ENCODE data around the gene CDKN2C. TPM values are rescaled to one million over a fixed set of nuclear protein-coding genes. Genes with fewer than 3 reads are reported as not detected.

Gene CDKN2C
- total and polyA plus RNA-seq, 2 donors (not counting 1 experiment from before 2014, with no cell fraction given): 24.4 to 31.5 TPM

GRCh38 chr1:50964863-50965262 is 5.2 kb upstream of the CDKN2C start:
- H2AFZ ChIP-seq (ENCODE audit: low read length): no peak overlapping the region
- H3K9ac ChIP-seq (ENCODE audit: insufficient read depth, low read length): no peak overlapping the region
- H3K9me3 ChIP-seq (ENCODE audit: control insufficient read depth, insufficient read depth, low read depth, low read length): no peaks in the 10 kb centered on the region
- TF ChIP-seq, protein P1, sequence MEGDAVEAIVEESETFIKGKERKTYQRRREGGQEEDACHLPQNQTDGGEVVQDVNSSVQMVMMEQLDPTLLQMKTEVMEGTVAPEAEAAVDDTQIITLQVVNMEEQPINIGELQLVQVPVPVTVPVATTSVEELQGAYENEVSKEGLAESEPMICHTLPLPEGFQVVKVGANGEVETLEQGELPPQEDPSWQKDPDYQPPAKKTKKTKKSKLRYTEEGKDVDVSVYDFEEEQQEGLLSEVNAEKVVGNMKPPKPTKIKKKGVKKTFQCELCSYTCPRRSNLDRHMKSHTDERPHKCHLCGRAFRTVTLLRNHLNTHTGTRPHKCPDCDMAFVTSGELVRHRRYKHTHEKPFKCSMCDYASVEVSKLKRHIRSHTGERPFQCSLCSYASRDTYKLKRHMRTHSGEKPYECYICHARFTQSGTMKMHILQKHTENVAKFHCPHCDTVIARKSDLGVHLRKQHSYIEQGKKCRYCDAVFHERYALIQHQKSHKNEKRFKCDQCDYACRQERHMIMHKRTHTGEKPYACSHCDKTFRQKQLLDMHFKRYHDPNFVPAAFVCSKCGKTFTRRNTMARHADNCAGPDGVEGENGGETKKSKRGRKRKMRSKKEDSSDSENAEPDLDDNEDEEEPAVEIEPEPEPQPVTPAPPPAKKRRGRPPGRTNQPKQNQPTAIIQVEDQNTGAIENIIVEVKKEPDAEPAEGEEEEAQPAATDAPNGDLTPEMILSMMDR (conservative IDR thresholded peaks at IDR 0.05 in 1 of 2, IDR thresholded peaks at IDR 0.05 in 1 of 2; ENCODE audit: low read depth in 1 of 2, low read length in 2 of 2): no peak
- no peak for TF ChIP-seq EZH2 (IDR thresholded peaks at IDR 0.05; ENCODE audit: low read length, missing control alignments)
- H3K27ac ChIP-seq (ENCODE audit: insufficient read depth, low read length): no peak overlapping the region
- H4K20me1 ChIP-seq (ENCODE audit: control insufficient read depth, extremely low read depth, insufficient read depth, low read length): no peaks in the 10 kb centered on the region
- H3K4me3 ChIP-seq (replicated peaks in 1 of 4; ENCODE audit: control extremely low read depth in 1 of 4, insufficient read depth in 1 of 4, low read depth in 3 of 4, low read length in 4 of 4): no peak overlapping the region
- peaks cover 12% of the 10 kb centered on the region for H3K79me2 ChIP-seq (ENCODE audit: control insufficient read depth, insufficient read depth, low read length)
- DNase-seq (ENCODE audit: low read depth in 2 of 2): no peak
- peaks cover 5% of the 10 kb centered on the region for H3K4me1 ChIP-seq (ENCODE audit: control insufficient read depth, extremely low read depth, insufficient read depth, low read length)
- H3K36me3 ChIP-seq (ENCODE audit: control insufficient read depth, insufficient read depth, low read length): no peaks in the 10 kb centered on the region
- no peak overlapping the region for H3K4me2 ChIP-seq (ENCODE audit: extremely low read depth, insufficient read depth, low read length)
- no peaks in the 10 kb centered on the region for H3K27me3 ChIP-seq (ENCODE audit: control insufficient read depth, insufficient read depth, low read length)

DNA sequence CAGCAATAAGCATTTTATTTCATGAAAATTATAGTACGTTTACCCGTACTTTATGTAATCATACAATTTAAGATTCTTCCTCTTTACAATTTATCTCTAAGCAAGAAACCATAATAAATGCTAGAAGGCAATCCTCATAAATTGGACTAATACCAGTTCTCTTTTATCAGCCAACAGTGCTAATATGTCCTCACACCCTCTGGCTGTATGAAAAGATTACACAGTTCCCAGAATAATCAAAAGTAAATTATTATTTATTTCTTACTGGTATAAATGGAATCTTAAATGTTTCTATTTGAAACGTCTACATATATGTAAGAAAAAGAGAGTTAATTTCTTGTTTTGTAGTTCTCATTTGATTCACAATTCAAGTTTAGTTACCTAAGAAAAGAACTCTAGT is 3.1 kb upstream of the CDKN2C start:
- Histone ChIP-seq H2AFZ (ENCODE audit: low read length) (peak overlapping the region; percentile 13), H3K4me2 (ENCODE audit: extremely low read depth, insufficient read depth, low read length) (peak overlapping the region; percentile 54), H4K20me1 (ENCODE audit: control insufficient read depth, extremely low read depth, insufficient read depth, low read length) (no peaks in the 10 kb centered on the region), H3K4me1 (ENCODE audit: control insufficient read depth, extremely low read depth, insufficient read depth, low read length) (no peaks in the 10 kb centered on the region), H3K27me3 (ENCODE audit: control insufficient read depth, insufficient read depth, low read length) (no peaks in the 10 kb centered on the region), H3K36me3 (ENCODE audit: control insufficient read depth, insufficient read depth, low read length) (no peaks in the 10 kb centered on the region), H3K27ac (ENCODE audit: insufficient read depth, low read length) (peak overlapping the region; percentile 90), H3K79me2 (ENCODE audit: control insufficient read depth, insufficient read depth, low read length) (peaks cover 33% of the 10 kb centered on the region), H3K9me3 (ENCODE audit: control insufficient read depth, insufficient read depth, low read depth, low read length) (no peaks in the 10 kb centered on the region), H3K9ac (ENCODE audit: insufficient read depth, low read length) (no peak overlapping the region), H3K4me3 (replicated peaks in 1 of 4; ENCODE audit: control extremely low read depth in 1 of 4, insufficient read depth in 1 of 4, low read depth in 3 of 4, low read length in 4 of 4) (peak overlapping the region; percentile 3 to 83 (median 67))
- DNase-seq (ENCODE audit: low read depth in 2 of 2): no peak
- TF ChIP-seq EZH2 (IDR thresholded peaks at IDR 0.05; ENCODE audit: low read length, missing control alignments): no peak
- TF ChIP-seq, protein P1 (conservative IDR thresholded peaks at IDR 0.05 in 1 of 2, IDR thresholded peaks at IDR 0.05 in 1 of 2; ENCODE audit: low read depth in 1 of 2, low read length in 2 of 2): no peak

- no peaks in the 10 kb centered on the region for H3K4me1 ChIP-seq (ENCODE audit: control insufficient read depth, extremely low read depth, insufficient read depth, low read length)
- peak in 1 of 2 donors; percentile 33 for DNase-seq (ENCODE audit: low read depth in 2 of 2)
- H3K79me2 ChIP-seq (ENCODE audit: control insufficient read depth, insufficient read depth, low read length): peaks cover 39% of the 10 kb centered on the region
- H3K27ac ChIP-seq (ENCODE audit: insufficient read depth, low read length): peak overlapping the region; percentile 90
- H2AFZ ChIP-seq (ENCODE audit: low read length): peak overlapping the region; percentile 13
- TF ChIP-seq, protein P1 (conservative IDR thresholded peaks at IDR 0.05 in 1 of 2, IDR thresholded peaks at IDR 0.05 in 1 of 2; ENCODE audit: low read depth in 1 of 2, low read length in 2 of 2): no peak
- peak overlapping the region; percentile 3 to 83 (median 67) for H3K4me3 ChIP-seq (replicated peaks in 1 of 4; ENCODE audit: control extremely low read depth in 1 of 4, insufficient read depth in 1 of 4, low read depth in 3 of 4, low read length in 4 of 4)
- peak overlapping the region; percentile 84 for H3K9ac ChIP-seq (ENCODE audit: insufficient read depth, low read length)
- H3K36me3 ChIP-seq (ENCODE audit: control insufficient read depth, insufficient read depth, low read length): no peaks in the 10 kb centered on the region
- peak overlapping the region; percentile 54 for H3K4me2 ChIP-seq (ENCODE audit: extremely low read depth, insufficient read depth, low read length)
- no peaks in the 10 kb centered on the region for H4K20me1 ChIP-seq (ENCODE audit: control insufficient read depth, extremely low read depth, insufficient read depth, low read length)
- H3K9me3 ChIP-seq (ENCODE audit: control insufficient read depth, insufficient read depth, low read depth, low read length): no peaks in the 10 kb centered on the region
- H3K27me3 ChIP-seq (ENCODE audit: control insufficient read depth, insufficient read depth, low read length): no peaks in the 10 kb centered on the region
These were observed 2.5 kb upstream of the CDKN2C start for GRCh38 chr1:50967416-50968157.
